Measurements from ENCODE around the gene TNFSF12. TPM values are rescaled to one million over a fixed set of nuclear protein-coding genes. Genes with fewer than 3 reads are reported as not detected.
"Not testable (repeated sequence)": the region's sequence is repeated elsewhere in the genome, so short reads cannot be mapped to it uniquely, and the experiment has no call there.

TNFSF12 gene
- total RNA-seq, 2 experiments from 2014 or later: 11.8 to 13.8 TPM

DNA sequence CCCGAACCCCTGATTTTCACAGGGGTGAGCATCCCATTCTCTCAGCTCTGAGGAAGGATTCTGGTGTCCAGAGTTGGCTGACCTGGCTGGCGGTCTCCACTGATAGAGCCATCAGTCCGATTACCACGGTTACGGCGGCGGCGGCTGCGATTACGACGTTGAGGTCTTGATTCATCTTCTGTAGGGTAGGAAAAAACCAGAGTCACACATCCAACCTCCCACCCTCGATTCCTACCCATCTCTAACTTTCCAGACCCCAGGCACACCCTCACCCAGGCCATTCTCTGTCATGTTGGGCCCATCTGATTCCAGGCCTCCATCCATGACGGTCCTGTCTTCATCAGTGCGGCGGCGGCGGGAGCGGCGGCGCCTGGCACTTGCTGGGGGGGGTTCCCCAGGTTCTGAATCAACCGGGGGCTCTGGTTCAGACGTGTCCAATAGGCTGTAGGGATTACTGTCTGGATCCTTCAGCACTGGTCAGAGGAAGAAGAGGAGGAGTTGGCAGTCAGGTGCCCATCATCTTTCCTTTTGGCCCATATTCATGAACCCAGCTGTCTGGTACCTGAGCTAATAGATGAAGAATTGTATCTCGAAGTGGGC, 43.7 kb downstream of the TNFSF12 start:
- Mint-ChIP-seq H3K4me3 (no peak overlapping the region), H3K36me3 (ENCODE audit: low read depth) (peaks cover 55% of the 10 kb centered on the region), H3K27ac (no peak overlapping the region), H3K4me1 (ENCODE audit: low read depth) (no peaks in the 10 kb centered on the region), H3K27me3 (no peaks in the 10 kb centered on the region), H3K9me3 (no peaks in the 10 kb centered on the region)
- CTCF ChIA-PET: interaction anchor here (0.6 to 1.1 kb wide), 3 partner anchors 26 to 81 kb away, joined by 3 to 5 read pairs (median 3); no protein-coding TSS in a partner anchor
- no peak for DNase-seq
- POLR2A ChIA-PET: interaction anchor here (0.8 to 1.5 kb wide), 3 partner anchors 12 to 94 kb away, joined by 3 read pairs; partner anchors contain the start of gene CD68
- intact Hi-C loops (cut with micrococcal nuclease): no loop called here
- TF ChIP-seq, protein P1, sequence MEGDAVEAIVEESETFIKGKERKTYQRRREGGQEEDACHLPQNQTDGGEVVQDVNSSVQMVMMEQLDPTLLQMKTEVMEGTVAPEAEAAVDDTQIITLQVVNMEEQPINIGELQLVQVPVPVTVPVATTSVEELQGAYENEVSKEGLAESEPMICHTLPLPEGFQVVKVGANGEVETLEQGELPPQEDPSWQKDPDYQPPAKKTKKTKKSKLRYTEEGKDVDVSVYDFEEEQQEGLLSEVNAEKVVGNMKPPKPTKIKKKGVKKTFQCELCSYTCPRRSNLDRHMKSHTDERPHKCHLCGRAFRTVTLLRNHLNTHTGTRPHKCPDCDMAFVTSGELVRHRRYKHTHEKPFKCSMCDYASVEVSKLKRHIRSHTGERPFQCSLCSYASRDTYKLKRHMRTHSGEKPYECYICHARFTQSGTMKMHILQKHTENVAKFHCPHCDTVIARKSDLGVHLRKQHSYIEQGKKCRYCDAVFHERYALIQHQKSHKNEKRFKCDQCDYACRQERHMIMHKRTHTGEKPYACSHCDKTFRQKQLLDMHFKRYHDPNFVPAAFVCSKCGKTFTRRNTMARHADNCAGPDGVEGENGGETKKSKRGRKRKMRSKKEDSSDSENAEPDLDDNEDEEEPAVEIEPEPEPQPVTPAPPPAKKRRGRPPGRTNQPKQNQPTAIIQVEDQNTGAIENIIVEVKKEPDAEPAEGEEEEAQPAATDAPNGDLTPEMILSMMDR (IDR thresholded peaks at IDR 0.05): no peak
- ATAC-seq: no peak

DNA sequence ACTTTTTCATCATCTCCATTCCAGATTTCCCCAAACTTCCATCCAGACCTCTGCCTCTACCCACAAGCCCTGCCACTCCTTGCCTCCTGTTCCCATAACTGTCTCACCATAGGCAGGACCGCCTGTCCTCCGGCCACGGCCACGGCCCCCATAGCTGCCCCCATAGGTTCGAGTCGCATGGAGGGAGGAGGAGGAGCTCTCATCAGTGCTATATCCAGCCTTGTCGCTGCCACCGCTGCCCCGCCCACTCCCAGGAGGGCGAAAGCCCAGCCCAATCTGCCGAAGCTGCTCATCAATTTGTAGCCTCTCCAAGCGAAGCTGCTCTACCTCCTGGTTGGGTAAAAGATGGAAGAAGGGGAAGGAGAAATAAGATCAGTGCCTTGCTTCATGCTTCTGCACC, 44.4 kb downstream of the TNFSF12 start:
- H3K4me1 Mint-ChIP-seq (ENCODE audit: low read depth): no peaks in the 10 kb centered on the region
- TF ChIP-seq, protein P1 (IDR thresholded peaks at IDR 0.05): no peak
- peak overlapping the region; percentile 8 for H3K27ac Mint-ChIP-seq
- no peak for ATAC-seq
- no peak for DNase-seq
- no peaks in the 10 kb centered on the region for H3K27me3 Mint-ChIP-seq
- POLR2A ChIA-PET: interaction anchor here (1.2 to 1.5 kb wide), 2 partner anchors 13 to 93 kb away, joined by 3 read pairs; no protein-coding TSS in a partner anchor
- H3K4me3 Mint-ChIP-seq: no peak overlapping the region
- CTCF ChIA-PET: interaction anchor here (0.8 to 2.1 kb wide), 2 partner anchors 33 to 94 kb away, joined by 3 to 7 read pairs; partner anchors contain the start of gene TP53
- peaks cover 47% of the 10 kb centered on the region for H3K36me3 Mint-ChIP-seq (ENCODE audit: low read depth)
- H3K9me3 Mint-ChIP-seq: no peaks in the 10 kb centered on the region
- intact Hi-C loops (cut with micrococcal nuclease): no loop called here

DNA sequence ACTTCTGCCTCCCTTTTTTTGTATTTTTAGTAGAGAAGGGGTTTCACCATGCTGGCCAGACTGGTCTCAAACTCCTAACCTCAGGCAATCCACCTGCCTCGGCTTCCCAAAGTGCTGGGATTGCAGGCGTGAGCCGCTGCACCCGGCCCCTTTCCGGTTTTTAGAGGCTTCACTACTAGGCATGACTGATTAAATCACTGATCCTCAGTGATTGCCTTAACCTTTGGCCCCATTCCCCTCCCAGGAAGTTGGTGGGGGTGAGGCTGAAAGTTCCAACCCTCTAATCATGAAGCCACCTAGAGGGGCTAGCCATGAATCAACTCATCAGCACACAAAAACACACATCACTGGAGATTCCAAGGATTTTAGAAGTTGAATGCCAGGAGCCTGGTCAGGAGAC, 48.7 kb downstream of the TNFSF12 start:
- intact Hi-C loops (cut with micrococcal nuclease); H3K4me1 Mint-ChIP-seq (ENCODE audit: low read depth); H3K27ac Mint-ChIP-seq; H3K4me3 Mint-ChIP-seq; H3K9me3 Mint-ChIP-seq; H3K27me3 Mint-ChIP-seq; POLR2A ChIA-PET; ATAC-seq; DNase-seq: not testable (repeated sequence)
- CTCF ChIA-PET: interaction anchor here (0.6 kb wide), 2 partner anchors 13 to 82 kb away, joined by 3 read pairs; no protein-coding TSS in a partner anchor
- peaks cover 41% of the 10 kb centered on the region for H3K36me3 Mint-ChIP-seq (ENCODE audit: low read depth)

DNA sequence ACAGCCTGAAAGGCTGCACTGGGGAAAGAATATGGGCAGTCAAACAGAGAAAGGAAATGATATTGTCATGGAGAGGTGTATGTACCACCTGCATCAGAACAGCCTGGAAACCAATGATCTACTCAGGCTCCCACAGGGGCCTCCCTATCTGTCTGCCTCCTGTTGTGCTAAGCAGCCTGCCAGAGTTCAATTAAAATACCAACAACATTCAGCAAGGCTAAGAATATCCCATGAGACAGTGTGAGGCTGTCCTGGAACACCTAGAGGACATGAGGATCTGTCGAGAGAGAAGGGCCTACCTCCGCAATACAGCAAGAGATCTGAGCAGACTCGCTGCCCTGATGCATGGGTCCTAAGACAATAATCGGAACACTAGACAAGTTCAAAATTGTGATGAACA, 57.4 kb downstream of the TNFSF12 start:
- Mint-ChIP-seq H3K36me3 (ENCODE audit: low read depth) (peaks cover 19% of the 10 kb centered on the region), H3K27ac (no peak overlapping the region), H3K27me3 (no peaks in the 10 kb centered on the region), H3K4me3 (no peak overlapping the region), H3K9me3 (no peaks in the 10 kb centered on the region), H3K4me1 (ENCODE audit: low read depth) (peaks cover 15% of the 10 kb centered on the region)
- TF ChIP-seq, protein P1 (IDR thresholded peaks at IDR 0.05): no peak
- ChIA-PET POLR2A (interaction anchor here (0.7 to 1.5 kb wide), 2 partner anchors 8 to 73 kb away, joined by 3 to 4 read pairs; no protein-coding TSS in a partner anchor), CTCF (interaction anchor here (0.9 to 1.1 kb wide), 2 partner anchors 9 to 18 kb away, joined by 3 to 4 read pairs; no protein-coding TSS in a partner anchor)
- no peak for DNase-seq
- intact Hi-C loops (cut with micrococcal nuclease): no loop called here
- no peak for ATAC-seq

Other genes with a start within 250 kb of the TNFSF12 start
- 1,000 to 10,000 TPM; 1,064 TPM for gene EIF5A, start 241.4 kb upstream of the TNFSF12 start, total RNA-seq
- 10 to 100 TPM; 31.8 to 36.8 TPM for gene GPS2, start 233.7 kb upstream of the TNFSF12 start, total RNA-seq
- gene NEURL4, start 219.7 kb upstream of the TNFSF12 start, total RNA-seq: 10 to 100 TPM; 36.2 to 40.4 TPM
- gene ACAP1, start 212.5 kb upstream of the TNFSF12 start, total RNA-seq: 100 to 1,000 TPM; 309 to 342 TPM
- 10 to 100 TPM; 11.0 to 11.2 TPM for gene KCTD11, start 196.9 kb upstream of the TNFSF12 start, total RNA-seq
- not detected for gene TMEM95, start 193.9 kb upstream of the TNFSF12 start, total RNA-seq
- 1 to 10 TPM; 6.8 to 6.9 TPM for gene TNK1, start 168.0 kb upstream of the TNFSF12 start, total RNA-seq
- 10 to 100 TPM; 62.6 to 71.1 TPM for gene PLSCR3, start 154.5 kb upstream of the TNFSF12 start, total RNA-seq
- gene TMEM256, start 145.0 kb upstream of the TNFSF12 start, total RNA-seq: 10 to 100 TPM; 55.8 to 60.6 TPM
- 10 to 100 TPM in 1 of 2 experiments, 1 to 10 TPM in 1; 9.4 to 10.9 TPM for gene NLGN2, start 141.2 kb upstream of the TNFSF12 start, total RNA-seq
- under 1 TPM in 1 of 2 experiments, not detected in 1; 0.36 TPM for gene SPEM1, start 128.7 kb upstream of the TNFSF12 start, total RNA-seq
- not detected for gene SPEM2, start 123.4 kb upstream of the TNFSF12 start, total RNA-seq
- not detected for gene SPEM3, start 120.2 kb upstream of the TNFSF12 start, total RNA-seq
- 10 to 100 TPM; 12.5 to 14.2 TPM for gene TMEM102, start 113.6 kb upstream of the TNFSF12 start, total RNA-seq
- 10 to 100 TPM; 16.5 to 16.6 TPM for gene FGF11, start 109.5 kb upstream of the TNFSF12 start, total RNA-seq
- 10 to 100 TPM; 11.5 to 11.7 TPM for gene CHRNB1, start 104.0 kb upstream of the TNFSF12 start, total RNA-seq
- gene ZBTB4, start 69.4 kb upstream of the TNFSF12 start, total RNA-seq: 10 to 100 TPM; 24.3 to 24.6 TPM
- not detected for gene SLC35G6, start 67.6 kb upstream of the TNFSF12 start, total RNA-seq
- gene POLR2A, start 64.7 kb upstream of the TNFSF12 start, total RNA-seq: 100 to 1,000 TPM; 219 to 223 TPM
- 1 to 10 TPM; 4.0 to 6.9 TPM for gene TNFSF13, start 9.7 kb downstream of the TNFSF12 start, total RNA-seq
- 10 to 100 TPM; 60.2 to 63.2 TPM for gene SENP3, start 12.9 kb downstream of the TNFSF12 start, total RNA-seq
- gene CD68, start 30.6 kb downstream of the TNFSF12 start, total RNA-seq: 10 to 100 TPM; 11.4 to 12.9 TPM
- gene MPDU1, start 34.8 kb downstream of the TNFSF12 start, total RNA-seq: 10 to 100 TPM; 50.9 to 51.4 TPM
- gene SOX15, start 41.0 kb downstream of the TNFSF12 start, total RNA-seq: under 1 TPM in 1 of 2 experiments, not detected in 1; 0.25 TPM
- 10 to 100 TPM; 28.6 to 33.1 TPM for gene FXR2, start 65.8 kb downstream of the TNFSF12 start, total RNA-seq
- gene SAT2, start 78.8 kb downstream of the TNFSF12 start, total RNA-seq: 10 to 100 TPM; 15.6 to 22.2 TPM
- gene SHBG, start 81.1 kb downstream of the TNFSF12 start, total RNA-seq: not detected
- under 1 TPM in 1 of 2 experiments, not detected in 1; 0.38 TPM for gene ATP1B2, start 101.9 kb downstream of the TNFSF12 start, total RNA-seq
- 100 to 1,000 TPM; 129 to 138 TPM for gene TP53, start 138.4 kb downstream of the TNFSF12 start, total RNA-seq
- gene WRAP53, start 139.4 kb downstream of the TNFSF12 start, total RNA-seq: 10 to 100 TPM; 27.5 to 28.6 TPM
- not detected for gene EFNB3, start 156.1 kb downstream of the TNFSF12 start, total RNA-seq
- not detected for gene DNAH2, start 168.7 kb downstream of the TNFSF12 start, total RNA-seq